Mammary epithelial cell (primary cell): ENCODE measurements around the gene NPFFR1.

Source experiments
- EZH2 ChIP-seq: IDR thresholded peaks from 2 replicates; pipeline ENCODE4 v1.6.1; 2012; ENCODE audit warnings: low read length, inconsistent platforms, borderline replicate concordance
- TF ChIP-seq, protein P1 (sequence below), 2 donors: IDR thresholded peaks in 1 of 2; conservative IDR thresholded peaks in 1 of 2; 2 replicates each; pipeline ENCODE4 v1.5.1; 2011 to 2012; ENCODE audit warnings: inconsistent platforms in 2 of 2, low read length in 2 of 2, mild to moderate bottlenecking in 2 of 2, control low read depth in 1 of 2, low read depth in 1 of 2; ENCODE audit not compliant: insufficient read depth in 1 of 2; ENCODE audit errors: extremely low read depth in 1 of 2

DNA sequence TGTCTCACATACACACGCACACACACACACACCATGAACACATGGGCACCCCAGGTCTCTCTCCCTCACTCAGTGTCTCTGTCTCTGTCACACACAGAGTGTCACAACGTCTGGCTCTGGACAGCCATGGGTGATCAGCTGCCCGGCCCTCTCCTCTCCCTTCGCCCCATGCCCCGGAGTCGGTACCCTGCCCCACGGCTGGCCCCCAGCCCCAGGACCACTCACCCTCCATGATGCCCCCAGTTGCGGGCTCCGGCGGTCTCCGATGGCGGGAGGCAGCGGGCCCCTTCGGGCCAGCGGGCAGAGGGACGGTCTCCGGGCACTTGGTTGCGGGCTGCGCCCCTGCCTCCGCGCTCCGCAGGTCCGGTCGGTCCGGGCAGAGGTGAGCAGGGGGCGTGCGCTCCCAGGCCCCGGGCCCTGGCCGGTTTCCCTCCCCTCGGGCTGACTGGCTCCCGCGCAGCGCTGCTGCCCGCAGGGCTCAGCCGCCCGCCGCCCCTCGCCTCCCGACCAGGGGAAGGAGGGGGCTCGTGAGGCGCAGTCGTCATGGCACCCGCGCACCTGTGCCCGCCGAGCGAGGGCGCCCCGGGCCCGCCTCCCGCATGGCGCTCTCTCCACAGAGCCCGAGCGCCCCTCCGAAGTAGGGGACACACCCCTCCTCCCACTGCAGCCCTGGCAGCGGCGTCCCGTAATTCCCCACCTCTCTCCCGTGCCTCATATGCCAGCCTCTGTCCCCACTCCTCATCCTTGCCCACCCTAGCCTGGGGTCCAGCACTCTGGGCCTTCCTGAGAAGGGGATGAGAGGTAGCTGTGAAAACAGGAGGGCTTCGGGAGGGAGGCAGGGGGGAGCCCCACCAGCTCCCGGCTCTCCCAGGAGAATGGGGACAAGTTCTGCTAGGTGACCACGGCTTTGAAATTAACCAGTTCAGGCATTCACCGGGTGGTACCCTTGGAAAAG is at the start of gene NPFFR1:
- TF ChIP-seq, protein P1, sequence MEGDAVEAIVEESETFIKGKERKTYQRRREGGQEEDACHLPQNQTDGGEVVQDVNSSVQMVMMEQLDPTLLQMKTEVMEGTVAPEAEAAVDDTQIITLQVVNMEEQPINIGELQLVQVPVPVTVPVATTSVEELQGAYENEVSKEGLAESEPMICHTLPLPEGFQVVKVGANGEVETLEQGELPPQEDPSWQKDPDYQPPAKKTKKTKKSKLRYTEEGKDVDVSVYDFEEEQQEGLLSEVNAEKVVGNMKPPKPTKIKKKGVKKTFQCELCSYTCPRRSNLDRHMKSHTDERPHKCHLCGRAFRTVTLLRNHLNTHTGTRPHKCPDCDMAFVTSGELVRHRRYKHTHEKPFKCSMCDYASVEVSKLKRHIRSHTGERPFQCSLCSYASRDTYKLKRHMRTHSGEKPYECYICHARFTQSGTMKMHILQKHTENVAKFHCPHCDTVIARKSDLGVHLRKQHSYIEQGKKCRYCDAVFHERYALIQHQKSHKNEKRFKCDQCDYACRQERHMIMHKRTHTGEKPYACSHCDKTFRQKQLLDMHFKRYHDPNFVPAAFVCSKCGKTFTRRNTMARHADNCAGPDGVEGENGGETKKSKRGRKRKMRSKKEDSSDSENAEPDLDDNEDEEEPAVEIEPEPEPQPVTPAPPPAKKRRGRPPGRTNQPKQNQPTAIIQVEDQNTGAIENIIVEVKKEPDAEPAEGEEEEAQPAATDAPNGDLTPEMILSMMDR (conservative IDR thresholded peaks at IDR 0.05 in 1 of 2, IDR thresholded peaks at IDR 0.05 in 1 of 2; ENCODE audit: extremely low read depth in 1 of 2, insufficient read depth in 1 of 2, low read depth in 1 of 2, low read length in 2 of 2), result no peak
- TF ChIP-seq EZH2, result no peak
